B cell (primary cell): ENCODE data around the gene GRID1. TPM values are rescaled to one million over a fixed set of nuclear protein-coding genes. Genes with fewer than 3 reads are reported as not detected.

Experiments
- ATAC-seq: fragments of 200-7000 bp; cut with Tn5 transposase; one replicate; pipeline ENCODE4 v1.10.0; 2021; ENCODE audit warnings: low read depth, mild to moderate bottlenecking, moderate number of reproducible peaks, moderate library complexity
- CTCF ChIA-PET: fragments of 350-600 bp; sonication (Branson Sonifier 250); formaldehyde crosslinking; loops from one replicate; lab custom pipeline; 2021; ENCODE audit warnings: antibody characterized with exemption, inconsistent platforms; lab: Charles Lee
- POLR2A ChIA-PET: fragments of 350-600 bp; sonication (Branson Sonifier 250); formaldehyde crosslinking; loops from one replicate; lab custom pipeline; 2021; ENCODE audit warnings: antibody characterized with exemption; lab: Charles Lee
- DNase-seq: peaks from one replicate; pipeline ENCODE4 v3.0.0; 2013
- H2AFZ ChIP-seq: 2 replicates; pipeline ENCODE4 v1.6.1; 2012; ENCODE audit warnings: mild to moderate bottlenecking, low read depth, low read length; ENCODE audit not compliant: insufficient read depth, poor library complexity, severe bottlenecking
- H3K27ac ChIP-seq, 2 donors: 1 replicate in 1 of 2; 2 replicates in 1 of 2; pipeline ENCODE4 v1.5.1; 2012 to 2013; ENCODE audit warnings: low read length in 2 of 2, mild to moderate bottlenecking in 2 of 2, moderate library complexity in 1 of 2
- H3K27me3 ChIP-seq, 4 experiments: fragments of 200-600 bp in 1 of 4; sonication (generic) in 1 of 4; replicated peaks in 1 of 4; 1 replicate in 2 of 4; 2 replicates in 2 of 4; pipeline versions ENCODE4 v1.6.1 to v1.7.0; 2013 to 2016; ENCODE audit warnings: low read length in 3 of 4, mild to moderate bottlenecking in 2 of 4, mixed read lengths in 1 of 4, moderate library complexity in 1 of 4; ENCODE audit not compliant: insufficient read depth in 4 of 4, control insufficient read depth in 3 of 4; ENCODE audit errors: control extremely low read depth in 1 of 4
- H3K36me3 ChIP-seq, 2 experiments: replicated peaks in 1 of 2; 1 replicate in 1 of 2; 2 replicates in 1 of 2; pipeline versions ENCODE4 v1.6.1 to v1.7.1; 2013; ENCODE audit warnings: low read length in 1 of 2; ENCODE audit not compliant: insufficient read depth in 2 of 2, control insufficient read depth in 1 of 2; ENCODE audit errors: control extremely low read depth in 1 of 2, extremely low read depth in 1 of 2
- H3K4me1 ChIP-seq, 2 donors: fragments of 200-600 bp in 1 of 2; sonication (generic) in 1 of 2; 1 replicate in 1 of 2; 2 replicates in 1 of 2; pipeline versions ENCODE4 v1.5.1 to v1.6.1; 2013 to 2017; ENCODE audit warnings: low read length in 2 of 2; ENCODE audit not compliant: control insufficient read depth in 2 of 2, insufficient read depth in 2 of 2
- H3K4me2 ChIP-seq: replicated peaks from 2 replicates; pipeline ENCODE3; 2012; ENCODE audit warnings: mild to moderate bottlenecking, low read depth, low read length; ENCODE audit not compliant: poor library complexity, severe bottlenecking
- H3K4me3 ChIP-seq, 5 experiments: fragments of 200-600 bp in 1 of 5; sonication (generic) in 1 of 5; 1 replicate in 3 of 5; 2 replicates in 2 of 5; pipeline versions ENCODE4 v1.5.1 to v1.7.0; 2011 to 2016; ENCODE audit warnings: low read length in 4 of 5, mild to moderate bottlenecking in 4 of 5, low read depth in 2 of 5, control low read depth in 1 of 5, moderate library complexity in 1 of 5; ENCODE audit not compliant: insufficient read depth in 1 of 5; ENCODE audit errors: control extremely low read depth in 1 of 5, extremely low read depth in 1 of 5
- H3K79me2 ChIP-seq: fragments of 200-600 bp; sonication (generic); one replicate; pipeline ENCODE4 v1.6.0; 2016; ENCODE audit warnings: low read length; ENCODE audit not compliant: control insufficient read depth, insufficient read depth
- H3K9ac ChIP-seq: fragments of 200-600 bp; sonication (generic); 2 replicates; pipeline ENCODE4 v1.6.1; 2017; ENCODE audit warnings: mild to moderate bottlenecking, low read length, moderate library complexity
- H3K9me3 ChIP-seq, 3 donors: one replicate each; pipeline versions ENCODE4 v1.6.1 to v1.7.1; 2013; ENCODE audit warnings: low read length in 2 of 3; ENCODE audit not compliant: control insufficient read depth in 2 of 3, insufficient read depth in 1 of 3; ENCODE audit errors: control extremely low read depth in 1 of 3
- H4K20me1 ChIP-seq: 2 replicates; pipeline ENCODE4 v1.6.0; 2012; ENCODE audit warnings: mild to moderate bottlenecking, low read length; ENCODE audit not compliant: insufficient read depth, control insufficient read depth, poor library complexity, severe bottlenecking
- H3K27ac Mint-ChIP-seq: one replicate; pipeline ENCODE4 v1.8.0; 2021; ENCODE audit warnings: mixed read lengths
- H3K27me3 Mint-ChIP-seq: one replicate; pipeline ENCODE4 v1.8.0; 2021; ENCODE audit warnings: mixed read lengths
- H3K4me1 Mint-ChIP-seq: one replicate; pipeline ENCODE4 v1.8.0; 2021; ENCODE audit warnings: mixed read lengths
- H3K4me3 Mint-ChIP-seq: one replicate; pipeline ENCODE4 v1.8.0; 2021; ENCODE audit warnings: mixed read lengths
- H3K9me3 Mint-ChIP-seq: one replicate; pipeline ENCODE4 v1.8.0; 2022; ENCODE audit warnings: mixed read lengths; ENCODE audit not compliant: insufficient read depth
- CTCF ChIP-seq: fragments of 200-600 bp; IDR thresholded peaks from one replicate; pipeline ENCODE4 v1.8.0; 2022; ENCODE audit warnings: antibody characterized with exemption, mild to moderate bottlenecking
- EZH2 ChIP-seq: IDR thresholded peaks from 2 replicates; pipeline ENCODE4 v1.6.1; 2012; ENCODE audit warnings: borderline replicate concordance, low read depth, mild to moderate bottlenecking, moderate library complexity, low read length; ENCODE audit not compliant: insufficient read depth, poor library complexity, severe bottlenecking
- WGBS: methylation state at CpG from one replicate; pipeline ENCODE4 v1.1.5; 2013; ENCODE audit warnings: missing lambda C conversion rate; ENCODE audit not compliant: insufficient coverage; 5-methylcytosine and 5-hydroxymethylcytosine counted together
- intact Hi-C: fragments of 100-400 bp; cut with micrococcal nuclease; formaldehyde crosslinking; loops from one replicate; pipeline ENCODE4 v1.10.0; 2022
- polyA plus RNA-seq: library from polyadenylated mRNA; depleted of rRNA; stranded (reverse); fragments of >200 nt; gene quantifications from 2 replicates; pipeline ENCODE4 v1.2.3, GENCODE V29; 2012
- total RNA-seq, 2 donors: library from RNA; stranded (reverse); fragments of 120-200 nt in 1 of 2; gene quantifications; 1 replicate in 1 of 2; 2 replicates in 1 of 2; pipeline versions ENCODE4 v1.2.3 to v1.2.4, GENCODE V29; 2013 to 2022

GRID1 gene
- total and polyA plus RNA-seq, 2 donors (not counting 1 experiment from before 2014, with no cell fraction given), result not detected

GRCh38 chr10:86354761-86355540 lies 11.6 kb downstream of the GRID1 start:
- no peak for DNase-seq
- ChIA-PET POLR2A (no interaction called here), CTCF (interaction anchor here (1.4 kb wide), 1 partner anchor 23 kb away, joined by 4 read pairs; no protein-coding TSS in a partner anchor)
- H3K9ac ChIP-seq, result no peak overlapping the region
- peaks cover 10 to 14% of the 10 kb centered on the region in 2 donors for H3K4me1 ChIP-seq
- H3K36me3 ChIP-seq, result no peaks in the 10 kb centered on the region
- TF ChIP-seq EZH2 (no peak), CTCF (no peak)
- no peaks in the 10 kb centered on the region for H4K20me1 ChIP-seq
- no peak overlapping the region for H3K4me3 ChIP-seq
- intact Hi-C loops, result no loop called here
- peaks cover 0 to 2% (median 0%) of the 10 kb centered on the region in 4 experiments for H3K27me3 ChIP-seq
- H3K4me2 ChIP-seq, result no peak overlapping the region
- ATAC-seq, result no peak
- WGBS, result 89% methylated on average over 7 of the region's 9 CpGs
- H3K79me2 ChIP-seq, result no peaks in the 10 kb centered on the region
- Mint-ChIP-seq H3K27ac (no peak overlapping the region), H3K27me3 (peaks cover 16% of the 10 kb centered on the region), H3K4me3 (no peak overlapping the region), H3K4me1 (peaks cover 25% of the 10 kb centered on the region), H3K9me3 (peaks cover 5% of the 10 kb centered on the region)
- H2AFZ ChIP-seq, result no peak overlapping the region
- no peak overlapping the region for H3K27ac ChIP-seq
- peaks cover 0 to 16% (median 0%) of the 10 kb centered on the region in 3 donors for H3K9me3 ChIP-seq
